NCI-H2227 treated with DMSO at 0.1 percent for 48 hours (cell line): ENCODE results near the gene SH3RF2.
"Not testable (repeated sequence)": the region's sequence is repeated elsewhere in the genome, so short reads cannot be mapped to it uniquely, and the experiment has no call there.

Experiments
- DNase-seq: peaks from one replicate; lab custom pipeline; 2025; lab: John Stamatoyannopoulos, UW

Gene SH3RF2

GRCh38 chr5:145936401-145937131 is at the start of gene SH3RF2:
TSS of gene SH3RF2 (plus strand) at chr5:145936578. CDS start at chr5:145937929, 1,351 bp downstream.
- DNase-seq, result peak; percentile 11

GRCh38 chr5:145887217-145887616 is 49.2 kb upstream of the SH3RF2 start:
- no peak for DNase-seq

GRCh38 chr5:145887976-145888574 is 48.3 kb upstream of the SH3RF2 start:
- DNase-seq, result peak; percentile 14

- no peak for DNase-seq
Measured at GRCh38 chr5:145889611-145890010, 46.8 kb upstream of the SH3RF2 start.

- DNase-seq, result not testable (repeated sequence)
Measured at GRCh38 chr5:145891378-145891777, 45.0 kb upstream of the SH3RF2 start.

GRCh38 chr5:145898171-145898570 is 38.2 kb upstream of the SH3RF2 start:
- no peak for DNase-seq

GRCh38 chr5:145902421-145902820 is 34.0 kb upstream of the SH3RF2 start:
- no peak for DNase-seq

- DNase-seq, result no peak
Measured at GRCh38 chr5:145903113-145903512, 33.3 kb upstream of the SH3RF2 start.

- no peak for DNase-seq
Measured at GRCh38 chr5:145903867-145904266, 32.5 kb upstream of the SH3RF2 start.

- DNase-seq, result no peak
Measured at GRCh38 chr5:145904743-145905142, 31.6 kb upstream of the SH3RF2 start.

GRCh38 chr5:145906401-145906800 is 30.0 kb upstream of the SH3RF2 start:
- DNase-seq, result no peak

GRCh38 chr5:145908206-145908960 is 28.0 kb upstream of the SH3RF2 start:
- no peak for DNase-seq

GRCh38 chr5:145911164-145911563 is 25.2 kb upstream of the SH3RF2 start:
- DNase-seq, result no peak

- no peak for DNase-seq
Measured at GRCh38 chr5:145912019-145912418, 24.4 kb upstream of the SH3RF2 start.

GRCh38 chr5:145912594-145912993 is 23.8 kb upstream of the SH3RF2 start:
- no peak for DNase-seq

GRCh38 chr5:145913701-145914100 is 22.7 kb upstream of the SH3RF2 start:
- DNase-seq, result no peak

GRCh38 chr5:145915970-145916638 is 20.3 kb upstream of the SH3RF2 start:
- no peak for DNase-seq

GRCh38 chr5:145917288-145917687 is 19.1 kb upstream of the SH3RF2 start:
- no peak for DNase-seq

GRCh38 chr5:145918397-145918796 is 18.0 kb upstream of the SH3RF2 start:
- DNase-seq, result no peak

- DNase-seq, result no peak
Measured at GRCh38 chr5:145919413-145919812, 17.0 kb upstream of the SH3RF2 start.

GRCh38 chr5:145920542-145921210 is 15.7 kb upstream of the SH3RF2 start:
- DNase-seq, result no peak

- DNase-seq, result no peak
Measured at GRCh38 chr5:145921211-145921610, 15.2 kb upstream of the SH3RF2 start.
